Measurements from ENCODE around the gene RAP1GAP.

- TF ChIP-seq CTCF (IDR thresholded peaks at IDR 0.05; ENCODE audit: low read length) (no peak), EZH2 (IDR thresholded peaks at IDR 0.05; ENCODE audit: borderline replicate concordance, low read length) (no peak)
Measured at GRCh38 chr1:21550097-21550496, 119.1 kb downstream of the RAP1GAP start.
